Panc1 (cell line): Measurements from ENCODE around the gene SAYSD1. TPM values are rescaled to one million over a fixed set of nuclear protein-coding genes. Genes with fewer than 3 reads are reported as not detected.
A peak's percentile ranks its signal among the peaks of the same experiment; 100 is the strongest.

Source experiments
- ATAC-seq: fragments of 200-7000 bp; cut with Tn5 transposase; 2 replicates; pipeline ENCODE4 v1.9.1; 2020; ENCODE audit warnings: mild to moderate bottlenecking, moderate library complexity
- BruUV-seq: library from RNA; stranded (reverse); fragments of 400-500 nt; replicated peaks from 2 replicates; lab custom pipeline; 2021; lab: Mats Ljungman, UMichigan
- CTCF ChIA-PET: fragments of 300-600 bp; sonication (Branson Sonifier 250); formaldehyde crosslinking; loops from one replicate; lab custom pipeline; 2022; ENCODE audit warnings: antibody characterized with exemption; lab: Charles Lee
- POLR2A ChIA-PET: fragments of 300-600 bp; sonication (Branson Sonifier 250); formaldehyde crosslinking; loops from one replicate; lab custom pipeline; 2022; ENCODE audit warnings: antibody characterized with exemption; lab: Charles Lee
- DNase-seq: peaks from one replicate; pipeline ENCODE4 v3.0.0-alpha.2; 2010; ENCODE audit warnings: low read depth, low spot score
- H3K27ac ChIP-seq: 2 replicates; pipeline ENCODE4 v1.5.1; 2011; ENCODE audit warnings: mild to moderate bottlenecking, low read length, inconsistent platforms
- H3K27me3 ChIP-seq: fragments of 200-500 bp; sonication (Bioruptor generic); 2 replicates; pipeline ENCODE4 v1.6.0; 2014; ENCODE audit warnings: low read length, inconsistent platforms; ENCODE audit not compliant: control insufficient read depth, insufficient read depth
- H3K36me3 ChIP-seq: fragments of 200-500 bp; sonication (Bioruptor generic); 2 replicates; pipeline ENCODE4 v1.5.1; 2014; ENCODE audit warnings: inconsistent platforms, mild to moderate bottlenecking, low read length, moderate library complexity; ENCODE audit not compliant: control insufficient read depth, insufficient read depth
- H3K4me1 ChIP-seq: 2 replicates; pipeline ENCODE4 v1.5.1; 2011; ENCODE audit warnings: inconsistent platforms, mild to moderate bottlenecking, low read length, moderate library complexity; ENCODE audit not compliant: control insufficient read depth, insufficient read depth
- H3K4me3 ChIP-seq, 2 experiments: 2 replicates each; pipeline ENCODE4 v1.5.1; 2011 to 2012; ENCODE audit warnings: low read depth in 2 of 2, low read length in 2 of 2, mild to moderate bottlenecking in 2 of 2, inconsistent platforms in 1 of 2, moderate library complexity in 1 of 2
- H3K9me3 ChIP-seq: fragments of 200-500 bp; sonication (Bioruptor generic); 2 replicates; pipeline ENCODE4 v1.5.1; 2014; ENCODE audit warnings: low read depth, mild to moderate bottlenecking, inconsistent platforms, low read length, moderate library complexity; ENCODE audit not compliant: control insufficient read depth, insufficient read depth
- POLR2AphosphoS5 ChIP-seq: IDR thresholded peaks from 2 replicates; pipeline ENCODE4 v1.6.1; 2012; ENCODE audit warnings: mild to moderate bottlenecking, low read depth, low read length, moderate library complexity
- REST ChIP-seq, 2 experiments: IDR thresholded peaks; 2 replicates each; pipeline ENCODE4 v1.6.1; 2011 to 2012; ENCODE audit warnings: low read depth in 2 of 2, control low read depth in 1 of 2, low read length in 1 of 2, mild to moderate bottlenecking in 1 of 2, moderate library complexity in 1 of 2; ENCODE audit not compliant: insufficient read depth in 1 of 2
- SIN3A ChIP-seq: IDR thresholded peaks from 2 replicates; pipeline ENCODE4 v1.6.1; 2012; ENCODE audit warnings: low read depth, mild to moderate bottlenecking, low read length, moderate library complexity, borderline replicate concordance; ENCODE audit not compliant: insufficient read depth
- TCF7L2 ChIP-seq: IDR thresholded peaks from 2 replicates; pipeline ENCODE4 v1.6.1; 2011; ENCODE audit warnings: mild to moderate bottlenecking, low read depth, low read length, inconsistent platforms
- in situ Hi-C: cut with HindIII; loops from 2 replicates; pipeline ENCODE4 v1.10.0; 2016; ENCODE audit warnings: low sequenced_read_pairs, low pct_unique_long_range_greater_than_20kb
- intact Hi-C: fragments of 100-400 bp; cut with micrococcal nuclease; formaldehyde crosslinking; loops from one replicate; pipeline ENCODE4 v1.10.0; 2022; ENCODE audit not compliant: unreplicated experiment
- total RNA-seq: library from RNA; stranded (reverse); gene quantifications from one replicate; pipeline ENCODE4 v1.2.1, GENCODE V29; 2021; ENCODE audit not compliant: unreplicated experiment
- TF ChIP-seq, protein P1 (sequence below): fragments of 450-650 bp; IDR thresholded peaks from 2 replicates; pipeline ENCODE4 v1.5.1; 2017; ENCODE audit warnings: mild to moderate bottlenecking

Gene SAYSD1
- total RNA-seq, 1 experiment from 2014 or later = 17.0 TPM

- ChIA-PET CTCF (no interaction called here), POLR2A (interaction anchor here (0.7 kb wide), 1 partner anchor 16 kb away, joined by 3 read pairs; no protein-coding TSS in a partner anchor)
- Histone ChIP-seq H3K36me3 (no peaks in the 10 kb centered on the region; the same call in 1 of the 2 replicates), H3K9me3 (no peaks in the 10 kb centered on the region), H3K4me1 (peaks cover 16% of the 10 kb centered on the region), H3K4me3 (peak overlapping the region; percentile 85 to 94; a peak in 3 of 4 replicates), H3K27ac (peak overlapping the region; percentile 96), H3K27me3 (no peaks in the 10 kb centered on the region)
- intact Hi-C loops = no loop called here
- TF ChIP-seq REST (IDR thresholded peaks at IDR 0.05; ENCODE audit: insufficient read depth in 1 of 2, low read depth in 2 of 2, low read length in 1 of 2) (no peak), SIN3A (no peak), POLR2AphosphoS5 (no peak), TCF7L2 (no peak)
- TF ChIP-seq, protein P1, sequence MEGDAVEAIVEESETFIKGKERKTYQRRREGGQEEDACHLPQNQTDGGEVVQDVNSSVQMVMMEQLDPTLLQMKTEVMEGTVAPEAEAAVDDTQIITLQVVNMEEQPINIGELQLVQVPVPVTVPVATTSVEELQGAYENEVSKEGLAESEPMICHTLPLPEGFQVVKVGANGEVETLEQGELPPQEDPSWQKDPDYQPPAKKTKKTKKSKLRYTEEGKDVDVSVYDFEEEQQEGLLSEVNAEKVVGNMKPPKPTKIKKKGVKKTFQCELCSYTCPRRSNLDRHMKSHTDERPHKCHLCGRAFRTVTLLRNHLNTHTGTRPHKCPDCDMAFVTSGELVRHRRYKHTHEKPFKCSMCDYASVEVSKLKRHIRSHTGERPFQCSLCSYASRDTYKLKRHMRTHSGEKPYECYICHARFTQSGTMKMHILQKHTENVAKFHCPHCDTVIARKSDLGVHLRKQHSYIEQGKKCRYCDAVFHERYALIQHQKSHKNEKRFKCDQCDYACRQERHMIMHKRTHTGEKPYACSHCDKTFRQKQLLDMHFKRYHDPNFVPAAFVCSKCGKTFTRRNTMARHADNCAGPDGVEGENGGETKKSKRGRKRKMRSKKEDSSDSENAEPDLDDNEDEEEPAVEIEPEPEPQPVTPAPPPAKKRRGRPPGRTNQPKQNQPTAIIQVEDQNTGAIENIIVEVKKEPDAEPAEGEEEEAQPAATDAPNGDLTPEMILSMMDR = no peak
- ATAC-seq = no peak
- no peak for DNase-seq
- BruUV-seq = TSS peak; percentile 77
- in situ Hi-C loops = no loop called here
Observed at GRCh38 chr6:39113788-39114187, 1.2 kb downstream of the SAYSD1 start.

DNA sequence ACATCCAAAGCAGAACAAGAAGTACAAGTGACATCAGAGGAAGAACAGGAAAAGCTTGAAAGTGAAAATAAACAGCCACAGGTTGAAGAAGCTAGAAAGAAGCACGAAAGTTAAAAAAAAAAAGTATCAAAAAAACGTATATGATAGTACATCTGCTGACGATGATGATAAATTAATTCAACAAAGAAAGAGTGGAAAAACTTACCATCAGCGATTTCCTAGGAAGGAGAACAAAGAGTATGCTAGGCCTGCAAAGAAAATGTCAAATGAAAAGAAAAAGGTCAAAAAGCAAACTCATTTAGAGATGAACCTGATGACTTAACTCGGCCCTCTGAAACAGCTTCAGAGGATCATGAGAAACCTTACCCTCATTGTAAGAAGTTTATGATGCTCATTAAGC is 3.7 kb downstream of the SAYSD1 start:
- H3K4me1 ChIP-seq = peaks cover 16% of the 10 kb centered on the region
- DNase-seq (no peak), ATAC-seq (no peak)
- TF ChIP-seq REST (IDR thresholded peaks at IDR 0.05; ENCODE audit: insufficient read depth in 1 of 2, low read depth in 2 of 2, low read length in 1 of 2) = no peak
- no peak for TF ChIP-seq TCF7L2
- TF ChIP-seq, protein P1 = no peak
- TF ChIP-seq SIN3A = no peak
- TF ChIP-seq POLR2AphosphoS5 = no peak
- no peaks in the 10 kb centered on the region; the same call in 1 of the 2 replicates for H3K36me3 ChIP-seq
- intact Hi-C loops (no loop called here), in situ Hi-C loops (no loop called here)
- H3K4me3 ChIP-seq = no peak overlapping the region
- no peak overlapping the region for H3K27ac ChIP-seq
- no peaks in the 10 kb centered on the region for H3K9me3 ChIP-seq
- ChIA-PET POLR2A (interaction anchor here (0.6 kb wide), 1 partner anchor 8 kb away, joined by 4 read pairs; no protein-coding TSS in a partner anchor), CTCF (no interaction called here)
- BruUV-seq = no TSS peak
- H3K27me3 ChIP-seq = no peaks in the 10 kb centered on the region
